ENCODE measurements around the gene FBXO40. TPM values are rescaled to one million over a fixed set of nuclear protein-coding genes. Genes with fewer than 3 reads are reported as not detected.

The FBXO40 gene
- total and polyA plus RNA-seq, 2 experiments from 2014 or later, result 0.03 TPM; not detected in 1

- H3K36me3 Mint-ChIP-seq (ENCODE audit: low read depth), result no peaks in the 10 kb centered on the region; the same call in 2 of the 3 replicates
- TF ChIP-seq REST (IDR thresholded peaks at IDR 0.05; ENCODE audit: unreplicated experiment) (no peak), EZH2 (IDR thresholded peaks at IDR 0.05; ENCODE audit: low read depth, unreplicated experiment) (no peak), ZNF114 (CRISPR knock-in tag; IDR thresholded peaks at IDR 0.05) (no peak), ETS1 (IDR thresholded peaks at IDR 0.05) (no peak), CREB1 (CRISPR knock-in tag; IDR thresholded peaks at IDR 0.05; ENCODE audit: low read depth) (no peak), JUNB (IDR thresholded peaks at IDR 0.05; ENCODE audit: unreplicated experiment) (no peak), NANOG (IDR thresholded peaks at IDR 0.05; ENCODE audit: borderline replicate concordance) (no peak), POLR2AphosphoS5 (IDR thresholded peaks at IDR 0.05; ENCODE audit: low read depth) (no peak), ZNF331 (CRISPR knock-in tag; IDR thresholded peaks at IDR 0.05; ENCODE audit: low read depth) (no peak), ZNF462 (CRISPR knock-in tag; IDR thresholded peaks at IDR 0.05) (no peak), EZH2phosphoT487 (IDR thresholded peaks at IDR 0.05; ENCODE audit: unreplicated experiment) (no peak), STAT1 (IDR thresholded peaks at IDR 0.05; ENCODE audit: unreplicated experiment) (no peak), CTCF (conservative IDR thresholded peaks at IDR 0.05; ENCODE audit: low read depth in 2 of 2) (no peak)
- H3K79me2 ChIP-seq (replicated peaks; ENCODE audit: insufficient read depth), result no peaks in the 10 kb centered on the region
- no peaks in the 10 kb centered on the region for H3K9me3 Mint-ChIP-seq
- no peaks in the 10 kb centered on the region for H4K20me1 ChIP-seq (replicated peaks; ENCODE audit: insufficient read depth)
- peaks cover 7% of the 10 kb centered on the region for H3K27me3 Mint-ChIP-seq (ENCODE audit: insufficient read depth, low read depth, poor library complexity)
- no peak overlapping the region for H3K4me3 ChIP-seq
- H3K36me3 ChIP-seq (ENCODE audit: insufficient read depth), result no peaks in the 10 kb centered on the region
- no peak overlapping the region for H3K4me2 ChIP-seq
- H2AFZ ChIP-seq, result peak overlapping the region; percentile 63; the same call in 1 of the 2 replicates
- H3K9me2 ChIP-seq (ENCODE audit: insufficient read depth), result no peaks in the 10 kb centered on the region
- peaks cover 47% of the 10 kb centered on the region for H3K4me1 Mint-ChIP-seq
- peaks cover 40% of the 10 kb centered on the region for H3K4me1 ChIP-seq (ENCODE audit: insufficient read depth)
- ATAC-seq (no peak), DNase-seq (ENCODE audit: low spot score) (no peak)
- H3K27ac Mint-ChIP-seq, result peak overlapping the region; percentile 55; the same call in 1 of the 2 replicates
- no peaks in the 10 kb centered on the region for H3K27me3 ChIP-seq (ENCODE audit: insufficient read depth)
- H3K4me3 Mint-ChIP-seq, result no peak overlapping the region
- no peak overlapping the region for H3K27ac ChIP-seq (ENCODE audit: low read depth)
- no peaks in the 10 kb centered on the region for H3F3A ChIP-seq (replicated peaks; ENCODE audit: low read depth)
Measured at GRCh38 chr3:121598564-121598963, 5.4 kb downstream of the FBXO40 start.

Measured in GM23338 (cell line).